Measurements from ENCODE around the gene ZNF782.
"Not testable (repeated sequence)": the region's sequence is repeated elsewhere in the genome, so short reads cannot be mapped to it uniquely, and the experiment has no call there.

The ZNF782 gene

GRCh38 chr9:96853781-96854650 is at the start of gene ZNF782:
Gene ZNF782 (minus strand): TSS chr9:96854514. CDS start chr9:96851961, 2,553 bp downstream.
- peak; percentile 92 for DNase-seq

- not testable (repeated sequence) for DNase-seq
Observed at GRCh38 chr9:96900010-96900409, 45.7 kb upstream of the ZNF782 start.

- DNase-seq = no peak
Observed at GRCh38 chr9:96892131-96892530, 37.8 kb upstream of the ZNF782 start.

- no peak for DNase-seq
Observed at GRCh38 chr9:96888591-96888990, 34.3 kb upstream of the ZNF782 start.

- DNase-seq = no peak
Observed at GRCh38 chr9:96885424-96885823, 31.1 kb upstream of the ZNF782 start.

- DNase-seq = no peak
Observed at GRCh38 chr9:96884443-96884842, 30.1 kb upstream of the ZNF782 start.

- no peak for DNase-seq
Observed at GRCh38 chr9:96883922-96884321, 29.6 kb upstream of the ZNF782 start.

GRCh38 chr9:96877269-96877668 is 23.0 kb upstream of the ZNF782 start:
- no peak for DNase-seq

- DNase-seq = peak; percentile 72
Observed at GRCh38 chr9:96875461-96876142, 21.3 kb upstream of the ZNF782 start.

GRCh38 chr9:96874947-96875460 is 20.7 kb upstream of the ZNF782 start:
- peak; percentile 64 for DNase-seq

GRCh38 chr9:96874201-96874785 is 20.0 kb upstream of the ZNF782 start:
- no peak for DNase-seq

GRCh38 chr9:96871176-96871575 is 16.9 kb upstream of the ZNF782 start:
- no peak for DNase-seq

GRCh38 chr9:96868709-96869108 is 14.4 kb upstream of the ZNF782 start:
- DNase-seq = no peak

- DNase-seq = no peak
Observed at GRCh38 chr9:96867079-96867804, 12.9 kb upstream of the ZNF782 start.

GRCh38 chr9:96865240-96865639 is 10.9 kb upstream of the ZNF782 start:
- not testable (repeated sequence) for DNase-seq

- no peak for DNase-seq
Observed at GRCh38 chr9:96859461-96860198, 5.3 kb upstream of the ZNF782 start.

- DNase-seq = no peak
Observed at GRCh38 chr9:96858670-96859069, 4.4 kb upstream of the ZNF782 start.

GRCh38 chr9:96858018-96858573 is 3.8 kb upstream of the ZNF782 start:
- DNase-seq = no peak

GRCh38 chr9:96856363-96857286 is 2.3 kb upstream of the ZNF782 start:
- peak; percentile 82 for DNase-seq

- no peak for DNase-seq
Observed at GRCh38 chr9:96854651-96855273, 448 bp upstream of the ZNF782 start.

Measured in activated CD8-positive, alpha-beta memory T cell treated with anti-CD3 and anti-CD28 coated beads for 24 hours (primary cell).